Activated T-helper 17 cell treated with anti-CD3 and anti-CD28 coated beads, Interleukin-2, amount 50 U/mL, for 72 hours (primary cell): ENCODE results near the gene TSC22D4. TPM values are rescaled to one million over a fixed set of nuclear protein-coding genes. Genes with fewer than 3 reads are reported as not detected.
"Not testable (repeated sequence)": the region's sequence is repeated elsewhere in the genome, so short reads cannot be mapped to it uniquely, and the experiment has no call there.

Experiments
- ATAC-seq: fragments of 150-1000 bp; cut with Tn5 transposase; replicated peaks from 2 replicates; pipeline ENCODE4 v1.10.0; 2021; ENCODE audit warnings: mild to moderate bottlenecking, moderate library complexity
- H3K27ac Mint-ChIP-seq: one replicate; pipeline ENCODE4 v1.8.0; 2022; ENCODE audit warnings: mixed read lengths
- H3K27me3 Mint-ChIP-seq: one replicate; pipeline ENCODE4 v1.8.0; 2022; ENCODE audit warnings: mixed read lengths
- H3K36me3 Mint-ChIP-seq: one replicate; pipeline ENCODE4 v1.8.0; 2022; ENCODE audit warnings: low read depth, mild to moderate bottlenecking, mixed read lengths
- H3K4me1 Mint-ChIP-seq: one replicate; pipeline ENCODE4 v1.8.0; 2022; ENCODE audit warnings: mixed read lengths
- H3K4me3 Mint-ChIP-seq: one replicate; pipeline ENCODE4 v1.8.0; 2022; ENCODE audit warnings: mild to moderate bottlenecking, mixed read lengths
- H3K9me3 Mint-ChIP-seq: one replicate; pipeline ENCODE4 v1.8.0; 2022; ENCODE audit warnings: mixed read lengths
- total RNA-seq, 2 donors: library from RNA; stranded (reverse); gene quantifications; one replicate each; pipeline ENCODE4 v1.2.3, GENCODE V29; 2022

TSC22D4 gene
- total RNA-seq, 2 donors from 2014 or later: 88.5 to 163 TPM

DNA sequence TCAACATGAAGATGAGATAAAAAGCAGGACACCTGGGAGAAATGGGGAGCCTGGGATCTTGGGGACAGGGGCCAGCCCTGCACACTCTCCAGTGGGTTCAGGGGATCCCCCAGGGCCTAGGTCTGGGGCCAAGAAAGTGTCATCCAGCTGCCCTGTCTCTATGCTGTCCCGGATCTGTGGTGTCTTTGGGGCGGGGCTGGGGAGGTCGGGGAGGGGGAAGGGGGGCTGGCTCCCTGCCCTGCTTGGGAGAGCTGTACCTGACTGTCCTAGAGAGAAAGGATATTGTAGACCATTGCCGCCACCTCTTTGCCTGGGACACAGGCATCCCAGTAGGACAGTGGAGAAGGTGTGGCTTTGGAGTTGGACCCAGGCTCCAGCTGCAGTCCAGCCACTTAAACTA lies 8.0 kb downstream of the TSC22D4 start:
- ATAC-seq: no peak
- no peak overlapping the region for H3K4me3 Mint-ChIP-seq
- H3K36me3 Mint-ChIP-seq: peaks cover 97% of the 10 kb centered on the region
- no peaks in the 10 kb centered on the region for H3K9me3 Mint-ChIP-seq
- H3K27me3 Mint-ChIP-seq: no peaks in the 10 kb centered on the region
- H3K27ac Mint-ChIP-seq: no peak overlapping the region
- peaks cover 16% of the 10 kb centered on the region for H3K4me1 Mint-ChIP-seq

DNA sequence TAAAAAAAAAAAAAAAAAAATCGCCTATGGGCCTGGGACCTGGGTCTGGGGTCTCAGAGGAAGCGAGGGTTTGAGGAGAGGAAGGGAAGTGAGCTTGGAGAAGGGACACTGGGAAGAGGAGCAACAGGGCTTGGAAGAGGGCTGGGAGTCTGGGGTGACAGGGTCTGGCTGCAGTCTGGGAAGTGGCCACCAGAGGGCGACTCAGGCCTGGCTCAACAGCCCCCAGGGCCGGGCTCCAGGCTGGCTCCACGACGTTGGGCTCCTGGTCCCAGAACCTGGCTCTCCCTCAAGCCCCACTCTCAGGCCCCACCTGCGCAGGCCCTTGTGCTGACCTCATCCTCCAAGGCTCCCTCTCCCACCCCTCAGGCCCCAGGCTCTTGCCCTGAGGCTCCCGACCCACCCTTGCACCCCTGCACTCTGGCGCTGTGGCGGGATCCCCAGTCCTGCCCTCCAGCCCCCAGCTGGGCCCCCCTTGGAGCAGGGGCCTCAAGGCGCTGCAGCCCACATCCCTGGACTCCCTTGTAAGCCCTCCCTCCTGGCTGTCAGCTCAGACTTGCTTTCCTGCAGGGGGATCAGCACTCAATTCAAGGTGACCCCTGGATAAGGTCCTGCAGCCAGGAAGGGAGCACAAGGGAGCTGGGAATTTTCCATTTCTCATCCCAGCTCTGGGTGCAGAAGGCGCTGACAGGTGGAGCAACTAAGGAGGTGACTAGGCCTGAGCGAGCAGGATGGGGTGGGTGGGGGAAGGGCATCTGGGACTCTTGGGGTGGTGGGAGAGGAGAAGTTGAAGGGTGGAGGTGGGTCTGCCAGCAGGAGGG lies 9.6 kb downstream of the TSC22D4 start:
- H3K27me3 Mint-ChIP-seq: no peaks in the 10 kb centered on the region
- peak; percentile 86 for ATAC-seq
- peaks cover 10% of the 10 kb centered on the region for H3K4me1 Mint-ChIP-seq
- no peaks in the 10 kb centered on the region for H3K9me3 Mint-ChIP-seq
- H3K36me3 Mint-ChIP-seq: peaks cover 96% of the 10 kb centered on the region
- no peak overlapping the region for H3K4me3 Mint-ChIP-seq
- H3K27ac Mint-ChIP-seq: peak overlapping the region; percentile 30

DNA sequence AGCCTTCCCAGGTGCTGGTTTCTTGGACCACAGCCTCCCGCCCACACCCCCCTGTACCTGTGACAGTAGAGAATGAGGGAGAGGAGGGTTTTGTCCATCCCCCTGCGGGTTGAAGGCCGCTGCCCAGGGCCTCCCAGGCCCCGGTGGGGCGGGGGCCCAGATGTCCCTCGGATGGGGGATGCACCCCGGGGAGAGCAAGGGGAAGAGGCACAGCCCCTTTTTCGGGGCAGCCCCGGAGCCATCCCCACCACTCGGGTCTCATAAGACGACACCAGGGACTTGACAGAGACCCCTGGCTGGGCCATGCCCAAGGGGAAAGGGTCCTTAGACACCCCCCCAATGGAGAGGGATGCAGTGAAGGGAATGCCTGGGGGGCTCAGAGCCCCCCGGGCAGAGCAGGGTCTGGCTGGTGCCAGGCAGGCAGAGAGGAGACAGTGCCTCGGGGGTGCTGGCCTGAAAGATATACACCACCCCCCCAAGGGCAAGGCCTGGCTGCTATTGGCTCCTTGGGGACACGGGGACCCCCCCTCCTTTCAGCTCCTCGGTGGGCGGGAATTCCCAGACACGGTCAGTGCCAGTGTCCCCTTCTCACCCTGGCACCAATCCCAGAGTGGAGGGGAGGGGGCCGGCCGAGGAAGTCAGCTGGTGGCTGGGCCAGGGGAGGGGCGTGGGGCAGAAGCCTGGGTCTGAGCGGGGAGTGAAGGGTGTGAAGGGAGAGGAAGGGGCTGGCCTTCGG lies 11.2 kb downstream of the TSC22D4 start:
- no peaks in the 10 kb centered on the region for H3K27me3 Mint-ChIP-seq
- no peaks in the 10 kb centered on the region for H3K4me1 Mint-ChIP-seq
- no peak overlapping the region for H3K27ac Mint-ChIP-seq
- no peak overlapping the region for H3K4me3 Mint-ChIP-seq
- H3K9me3 Mint-ChIP-seq: no peaks in the 10 kb centered on the region
- ATAC-seq: no peak
- peaks cover 96% of the 10 kb centered on the region for H3K36me3 Mint-ChIP-seq

DNA sequence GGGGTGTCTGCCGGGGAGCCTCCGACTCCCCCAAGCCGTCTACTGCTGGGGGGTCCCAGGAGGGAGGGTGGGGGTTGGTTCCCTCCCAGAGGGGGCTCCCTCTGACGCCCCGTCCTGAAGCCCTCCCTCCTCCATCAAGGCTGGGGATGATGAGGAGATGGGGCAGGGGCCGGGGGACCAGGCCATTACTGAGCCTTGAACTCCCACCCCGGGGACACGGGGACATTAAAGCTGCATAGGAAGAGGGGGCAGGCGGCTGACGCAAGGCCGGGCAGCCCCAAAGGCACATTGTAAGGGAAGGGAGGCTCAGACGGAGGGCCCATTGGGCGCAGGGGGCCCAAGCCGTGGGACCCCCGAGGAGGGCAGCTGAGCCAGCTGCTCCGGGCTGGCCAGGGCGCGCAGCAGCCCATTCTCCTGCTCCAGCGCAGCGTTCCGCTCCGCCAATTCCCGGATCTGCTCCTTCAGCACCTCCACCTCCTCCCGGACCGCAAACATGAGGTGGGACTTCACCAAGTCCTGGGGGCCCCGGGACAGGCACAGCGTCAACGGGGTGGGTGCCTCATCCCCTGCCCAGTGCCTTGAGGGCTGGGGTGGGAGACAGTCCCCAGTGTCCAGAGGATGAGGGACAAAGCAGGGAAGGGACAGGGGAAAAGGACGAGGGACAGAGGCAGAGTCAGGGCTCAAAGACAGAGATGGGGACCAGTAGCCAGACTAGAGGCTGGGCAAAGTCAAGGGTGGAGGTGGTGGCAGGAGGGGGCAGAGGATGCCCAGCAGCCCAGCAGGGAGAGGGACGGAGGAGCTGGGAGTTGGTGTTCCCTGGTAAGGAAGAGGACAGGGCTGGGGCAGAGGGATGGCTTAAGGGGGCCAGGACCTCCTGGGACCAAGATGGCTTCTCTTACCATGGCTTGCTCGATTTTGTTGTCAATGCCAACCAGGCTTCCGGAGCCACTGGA lies 12.1 kb downstream of the TSC22D4 start:
- no peak overlapping the region for H3K27ac Mint-ChIP-seq
- H3K36me3 Mint-ChIP-seq: peaks cover 91% of the 10 kb centered on the region
- no peaks in the 10 kb centered on the region for H3K27me3 Mint-ChIP-seq
- H3K4me3 Mint-ChIP-seq: no peak overlapping the region
- ATAC-seq: no peak
- no peaks in the 10 kb centered on the region for H3K4me1 Mint-ChIP-seq
- no peaks in the 10 kb centered on the region for H3K9me3 Mint-ChIP-seq

DNA sequence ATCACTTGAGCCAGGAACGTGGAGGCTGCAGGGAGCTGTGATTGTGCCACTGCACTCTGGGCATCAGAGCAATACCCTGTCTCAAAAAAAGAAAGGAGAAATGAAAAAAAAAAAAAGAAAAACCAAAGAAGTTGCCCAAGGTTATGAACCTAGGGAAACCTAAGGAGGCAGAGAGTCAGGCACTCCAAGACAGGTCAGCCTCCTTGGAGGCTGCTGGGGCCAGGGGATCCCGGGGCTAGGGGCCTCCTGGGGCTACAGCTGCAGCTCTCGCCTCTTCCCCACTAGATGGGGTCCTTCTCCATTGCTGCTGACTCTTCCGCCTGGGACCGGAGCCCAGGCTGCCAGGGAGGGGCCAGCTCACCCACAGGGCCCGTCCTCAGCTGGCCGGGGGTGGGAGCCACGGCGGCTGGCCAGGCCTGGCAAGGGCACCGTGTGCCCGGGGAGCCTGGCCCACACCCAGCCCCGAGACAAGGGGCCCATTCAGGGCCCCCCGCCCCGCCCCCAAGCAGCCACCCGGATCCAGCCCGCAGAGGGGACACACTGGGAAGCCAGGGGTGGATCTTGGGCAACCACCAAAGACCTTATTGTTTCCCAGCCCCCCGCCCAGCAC lies 13.2 kb downstream of the TSC22D4 start:
- H3K9me3 Mint-ChIP-seq: no peaks in the 10 kb centered on the region
- no peak overlapping the region for H3K27ac Mint-ChIP-seq
- H3K27me3 Mint-ChIP-seq: no peaks in the 10 kb centered on the region
- peaks cover 89% of the 10 kb centered on the region for H3K36me3 Mint-ChIP-seq
- no peak for ATAC-seq
- no peak overlapping the region for H3K4me3 Mint-ChIP-seq
- no peaks in the 10 kb centered on the region for H3K4me1 Mint-ChIP-seq

DNA sequence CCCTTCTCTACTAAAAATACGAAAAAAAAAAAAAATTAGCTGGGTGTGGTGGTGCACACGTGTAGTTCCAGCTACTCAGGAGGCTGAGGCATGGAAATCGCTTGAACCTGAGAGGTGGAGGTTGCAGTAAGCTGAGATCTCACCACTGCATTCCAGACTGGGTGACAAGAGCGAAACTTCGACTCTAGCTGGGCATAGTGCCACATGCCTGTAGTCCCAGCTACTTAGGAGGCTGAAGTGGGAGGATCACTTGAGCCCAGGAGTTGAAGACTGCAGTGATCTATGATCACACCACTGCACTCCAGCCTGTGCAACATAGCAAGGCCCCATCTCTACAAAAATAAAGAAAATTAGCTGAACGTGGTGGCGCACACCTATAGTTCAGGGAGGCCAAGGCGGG lies 13.7 kb downstream of the TSC22D4 start:
- H3K4me3 Mint-ChIP-seq: no peak overlapping the region
- no peaks in the 10 kb centered on the region for H3K4me1 Mint-ChIP-seq
- H3K27ac Mint-ChIP-seq: no peak overlapping the region
- H3K36me3 Mint-ChIP-seq: peaks cover 89% of the 10 kb centered on the region
- no peaks in the 10 kb centered on the region for H3K27me3 Mint-ChIP-seq
- no peak for ATAC-seq
- no peaks in the 10 kb centered on the region for H3K9me3 Mint-ChIP-seq

DNA sequence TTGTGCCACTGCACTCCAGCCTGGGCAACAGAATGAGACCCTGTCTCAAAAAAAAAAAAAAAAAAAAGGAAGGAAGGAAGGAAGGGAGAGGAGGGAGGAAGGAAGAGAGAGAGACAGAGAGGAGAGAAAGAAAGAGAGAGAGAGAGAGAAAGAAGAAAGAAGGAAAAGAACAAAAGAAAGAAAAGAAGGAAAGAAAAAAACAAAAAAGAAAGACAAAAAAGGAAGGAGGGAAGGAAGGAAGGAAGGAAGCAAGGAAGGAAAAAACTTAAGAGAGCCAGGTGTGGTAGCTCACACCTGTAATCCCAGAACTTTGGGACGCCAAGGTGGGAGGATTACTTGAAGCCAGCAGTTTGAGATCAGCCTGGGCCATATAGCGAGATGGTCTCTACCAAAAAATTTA lies 14.2 kb downstream of the TSC22D4 start:
- no peaks in the 10 kb centered on the region for H3K27me3 Mint-ChIP-seq
- ATAC-seq: no peak

DNA sequence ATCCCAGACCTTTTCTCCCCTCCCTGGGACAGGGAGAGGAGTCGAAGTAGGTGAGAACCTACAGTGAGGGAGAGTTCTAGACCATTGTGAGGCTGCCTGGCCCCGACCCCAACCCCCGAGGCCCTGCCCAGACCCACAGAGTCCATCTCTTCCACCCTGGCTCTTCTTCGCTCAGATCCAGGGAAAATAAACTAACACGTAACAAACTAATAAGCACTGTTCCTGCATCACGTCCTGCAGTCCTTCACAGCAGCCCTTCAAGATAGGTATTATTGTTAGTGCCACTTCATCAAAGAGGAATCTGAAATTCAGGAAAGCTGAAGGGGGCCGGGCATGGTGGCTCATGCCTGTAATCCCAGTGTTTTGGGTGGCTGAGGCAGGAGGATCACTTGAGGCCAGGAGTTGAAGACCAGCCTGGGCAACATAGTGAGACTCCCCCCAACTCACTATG lies 14.8 kb downstream of the TSC22D4 start, which contains the start of gene SPACDR:
Gene SPACDR, minus strand, starts transcription at position 51 of the 451 bp plus-strand sequence. CDS start 235 bp downstream, outside the sequence.
- Mint-ChIP-seq H3K4me1 (no peaks in the 10 kb centered on the region), H3K36me3 (peaks cover 86% of the 10 kb centered on the region), H3K9me3 (no peaks in the 10 kb centered on the region), H3K4me3 (no peak within 1 kb of the TSS), H3K27ac (peak within 1 kb of the TSS; percentile 46), H3K27me3 (no peaks in the 10 kb centered on the region)
- no peak for ATAC-seq

More for the DNA sequence above, 14.2 kb downstream of the TSC22D4 start:
- no peak overlapping the region for H3K27ac Mint-ChIP-seq
- H3K36me3 Mint-ChIP-seq: peaks cover 86% of the 10 kb centered on the region
- no peaks in the 10 kb centered on the region for H3K9me3 Mint-ChIP-seq
- H3K4me1 Mint-ChIP-seq: no peaks in the 10 kb centered on the region
- H3K4me3 Mint-ChIP-seq: no peak overlapping the region

DNA sequence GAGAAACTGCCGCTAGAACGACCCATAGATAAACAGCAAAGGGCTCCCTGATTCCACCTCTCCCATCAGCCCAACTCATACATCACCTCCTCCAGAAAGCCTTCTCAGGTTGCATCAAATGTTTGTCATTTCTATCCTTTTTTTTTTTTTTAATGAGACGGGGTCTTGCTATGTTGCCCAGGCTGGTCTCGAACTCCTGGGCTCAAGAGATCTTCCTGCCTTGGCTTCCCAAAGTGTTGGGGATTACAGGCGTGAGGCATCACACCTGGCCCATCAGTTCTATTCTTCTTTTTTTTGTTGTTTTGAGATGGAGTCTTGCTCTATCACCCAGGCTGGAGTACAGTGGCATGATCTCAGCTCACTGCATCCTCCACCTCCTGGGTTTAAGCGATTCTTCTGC lies 22.0 kb downstream of the TSC22D4 start:
- no peak overlapping the region for H3K27ac Mint-ChIP-seq
- no peaks in the 10 kb centered on the region for H3K27me3 Mint-ChIP-seq
- no peaks in the 10 kb centered on the region for H3K9me3 Mint-ChIP-seq
- ATAC-seq: no peak
- no peak overlapping the region for H3K4me3 Mint-ChIP-seq
- H3K36me3 Mint-ChIP-seq: peaks cover 33% of the 10 kb centered on the region
- H3K4me1 Mint-ChIP-seq: peaks cover 11% of the 10 kb centered on the region

DNA sequence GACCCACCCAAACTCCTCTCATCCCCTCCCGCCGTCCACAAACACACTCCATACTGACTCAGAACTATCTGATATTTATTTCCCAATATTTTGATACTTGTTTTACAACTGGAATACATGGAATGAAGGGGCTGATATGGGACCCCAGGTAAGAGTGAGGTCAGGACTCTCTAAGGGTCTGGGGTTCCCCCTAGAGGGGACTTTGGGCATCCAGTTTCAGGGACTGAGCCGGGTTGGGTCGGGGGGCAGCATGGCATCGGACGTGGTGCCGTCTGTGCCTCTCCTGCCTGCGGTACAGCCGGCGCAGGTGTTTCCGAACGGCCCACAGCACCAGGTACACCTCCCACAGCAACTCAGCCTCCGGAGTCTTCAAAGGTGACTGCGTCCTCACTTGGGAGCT lies 22.5 kb downstream of the TSC22D4 start:
- Mint-ChIP-seq H3K36me3 (peaks cover 31% of the 10 kb centered on the region), H3K27ac (no peak overlapping the region), H3K9me3 (no peaks in the 10 kb centered on the region), H3K27me3 (no peaks in the 10 kb centered on the region), H3K4me3 (no peak overlapping the region), H3K4me1 (peaks cover 11% of the 10 kb centered on the region)
- ATAC-seq: no peak

DNA sequence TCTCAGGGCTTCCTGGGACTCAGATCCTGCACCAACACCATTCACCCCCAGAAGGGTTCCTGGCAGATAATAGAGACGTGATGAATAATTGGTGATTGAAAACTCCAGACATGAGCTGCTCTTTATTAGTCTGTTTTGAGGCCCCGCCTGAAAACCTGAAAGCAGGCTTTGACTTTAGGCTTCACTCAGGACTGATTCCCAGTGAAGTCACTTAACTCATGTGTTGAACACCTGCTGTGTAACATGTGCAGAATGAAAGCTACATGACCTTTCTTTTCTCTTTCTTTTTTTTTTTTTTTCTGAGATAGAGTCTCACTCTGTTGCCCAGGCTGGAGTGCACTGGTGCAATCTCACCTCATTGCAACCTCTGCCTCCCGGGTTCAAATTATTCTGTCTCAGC lies 23.8 kb downstream of the TSC22D4 start:
- H3K4me1 Mint-ChIP-seq: peaks cover 11% of the 10 kb centered on the region
- no peaks in the 10 kb centered on the region for H3K27me3 Mint-ChIP-seq
- no peak overlapping the region for H3K27ac Mint-ChIP-seq
- peaks cover 18% of the 10 kb centered on the region for H3K36me3 Mint-ChIP-seq
- ATAC-seq: no peak
- no peaks in the 10 kb centered on the region for H3K9me3 Mint-ChIP-seq
- H3K4me3 Mint-ChIP-seq: no peak overlapping the region

DNA sequence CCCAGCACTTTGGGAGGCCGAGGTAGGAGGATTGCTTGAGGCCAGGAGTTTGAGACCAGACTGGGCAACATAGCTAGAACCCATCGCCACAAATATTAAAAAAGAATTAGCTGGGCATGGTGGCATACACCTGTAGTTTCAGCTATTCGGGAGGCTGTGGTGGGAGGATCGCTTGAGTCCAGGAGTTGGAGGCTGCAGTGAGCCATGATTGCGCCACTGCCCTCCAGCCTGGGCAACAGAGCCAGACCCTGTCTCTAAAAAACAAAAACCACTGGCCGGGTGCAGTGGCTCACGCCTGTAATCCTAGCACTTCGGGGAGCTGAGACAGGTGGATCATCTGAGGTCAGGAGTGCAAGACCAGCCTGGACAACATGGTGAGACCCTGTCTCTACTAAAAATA lies 25.2 kb downstream of the TSC22D4 start:
- not testable (repeated sequence) for H3K27ac Mint-ChIP-seq, H3K9me3 Mint-ChIP-seq, ATAC-seq, H3K4me3 Mint-ChIP-seq, H3K27me3 Mint-ChIP-seq, H3K36me3 Mint-ChIP-seq
- H3K4me1 Mint-ChIP-seq: peaks cover 11% of the 10 kb centered on the region

DNA sequence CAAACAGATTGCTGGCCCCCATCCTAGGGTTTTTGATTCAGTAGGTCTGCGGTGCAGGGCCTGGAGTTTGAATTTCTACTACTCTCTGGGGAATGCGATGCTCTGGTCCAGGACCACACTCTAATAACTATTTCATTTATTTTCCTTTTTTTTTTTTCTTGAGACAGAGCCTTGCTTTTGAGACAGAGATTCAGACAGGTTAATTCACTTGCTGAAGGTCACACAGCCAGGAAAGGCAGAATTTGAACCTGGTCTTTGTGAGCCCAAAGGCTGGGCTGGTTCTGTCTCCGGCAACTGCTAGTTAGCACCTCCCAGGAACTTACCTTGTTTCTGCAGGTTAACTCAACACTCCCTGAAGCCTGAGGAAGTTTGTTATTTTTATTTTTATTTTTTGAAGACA lies 26.5 kb downstream of the TSC22D4 start:
- no peak for ATAC-seq
- Mint-ChIP-seq H3K27me3 (no peaks in the 10 kb centered on the region), H3K27ac (no peak overlapping the region), H3K36me3 (no peaks in the 10 kb centered on the region), H3K9me3 (no peaks in the 10 kb centered on the region), H3K4me3 (no peak overlapping the region), H3K4me1 (peaks cover 5% of the 10 kb centered on the region)
